Natural killer cell (primary cell): ENCODE measurements around the gene RHAG. TPM values are rescaled to one million over a fixed set of nuclear protein-coding genes. Genes with fewer than 3 reads are reported as not detected.

Experiments
- ATAC-seq, 3 donors: fragments of 150-1000 bp in 2 of 3; fragments of 200-7000 bp in 1 of 3; cut with Tn5 transposase; 1 replicate in 1 of 3; 2 replicates in 2 of 3; pipeline ENCODE4 v1.10.0; 2021; ENCODE audit warnings: mild to moderate bottlenecking in 2 of 3, moderate library complexity in 2 of 3
- DNase-seq, 2 donors: peaks; one replicate each; pipeline versions ENCODE4 v3.0.0 to v3.0.0-alpha.2; 2013 to 2021; ENCODE audit warnings: mixed read lengths in 1 of 2
- H3K27ac ChIP-seq: one replicate; pipeline ENCODE4 v1.5.1; 2013; ENCODE audit warnings: mild to moderate bottlenecking, low read length
- H3K27me3 ChIP-seq: one replicate; pipeline ENCODE4 v1.6.1; 2013; ENCODE audit warnings: low read length; ENCODE audit not compliant: control insufficient read depth, insufficient read depth
- H3K36me3 ChIP-seq: one replicate; pipeline ENCODE4 v1.6.1; 2013; ENCODE audit warnings: low read length; ENCODE audit not compliant: control insufficient read depth, insufficient read depth
- H3K4me1 ChIP-seq: one replicate; pipeline ENCODE4 v1.6.1; 2013; ENCODE audit warnings: low read length; ENCODE audit not compliant: control insufficient read depth, insufficient read depth
- H3K4me3 ChIP-seq: one replicate; pipeline ENCODE4 v1.5.1; 2013; ENCODE audit warnings: low read length
- H3K9me3 ChIP-seq: one replicate; pipeline ENCODE4 v1.6.1; 2013; ENCODE audit warnings: low read length; ENCODE audit not compliant: control insufficient read depth, insufficient read depth
- H3K27ac Mint-ChIP-seq, 2 donors: one replicate each; pipeline ENCODE4 v1.8.0; 2022; ENCODE audit warnings: mild to moderate bottlenecking in 2 of 2, mixed read lengths in 2 of 2, moderate library complexity in 1 of 2
- H3K27me3 Mint-ChIP-seq, 2 donors: one replicate each; pipeline ENCODE4 v1.8.0; 2022; ENCODE audit warnings: low read depth in 2 of 2, mixed read lengths in 2 of 2
- H3K36me3 Mint-ChIP-seq: one replicate; pipeline ENCODE4 v1.8.0; 2022; ENCODE audit warnings: mixed read lengths
- H3K4me1 Mint-ChIP-seq, 2 donors: one replicate each; pipeline ENCODE4 v1.8.0; 2022; ENCODE audit warnings: mixed read lengths in 2 of 2
- H3K4me3 Mint-ChIP-seq: one replicate; pipeline ENCODE4 v1.8.0; 2022; ENCODE audit warnings: mild to moderate bottlenecking, moderate library complexity, mixed read lengths
- H3K9me3 Mint-ChIP-seq, 2 donors: one replicate each; pipeline ENCODE4 v1.8.0; 2022; ENCODE audit warnings: mixed read lengths in 2 of 2
- CTCF ChIP-seq: fragments of 200-600 bp; IDR thresholded peaks from one replicate; pipeline ENCODE4 v1.8.0; 2022; ENCODE audit warnings: antibody characterized with exemption
- WGBS: methylation state at CpG from one replicate; pipeline ENCODE4 v1.1.7; 2013; ENCODE audit warnings: missing lambda C conversion rate; ENCODE audit not compliant: insufficient coverage; 5-methylcytosine and 5-hydroxymethylcytosine counted together
- intact Hi-C: fragments of 100-400 bp; cut with micrococcal nuclease; formaldehyde crosslinking; loops from one replicate; pipeline ENCODE4 v1.14.2; 2022
- total RNA-seq, 4 donors: library from RNA; stranded (reverse); fragments of 120-200 nt in 1 of 4; gene quantifications; one replicate each; pipeline versions ENCODE4 v1.2.3 to v1.2.4, GENCODE V29; 2013 to 2022

The RHAG gene
- total RNA-seq: not detected
- total RNA-seq (2013): not detected

- peaks cover 4 to 8% of the 10 kb centered on the region in 2 donors for H3K9me3 Mint-ChIP-seq
- 83% methylated on average over 3 of the region's 3 CpGs for WGBS
- H3K9me3 ChIP-seq: no peaks in the 10 kb centered on the region
- no peak within 1 kb of the TSS for H3K27ac Mint-ChIP-seq
- no peaks in the 10 kb centered on the region for H3K4me1 ChIP-seq
- H3K27me3 ChIP-seq: no peaks in the 10 kb centered on the region
- DNase-seq (no peak), ATAC-seq (no peak)
- H3K4me1 Mint-ChIP-seq: no peaks in the 10 kb centered on the region
- H3K4me3 Mint-ChIP-seq: no peak within 1 kb of the TSS
- no peaks in the 10 kb centered on the region for H3K27me3 Mint-ChIP-seq
- intact Hi-C loops: no loop called here
- no peak within 1 kb of the TSS for H3K4me3 ChIP-seq
- H3K27ac ChIP-seq: no peak within 1 kb of the TSS
- H3K36me3 ChIP-seq: no peaks in the 10 kb centered on the region
- H3K36me3 Mint-ChIP-seq: no peaks in the 10 kb centered on the region
- TF ChIP-seq CTCF: no peak
Measured at GRCh38 chr6:49636713-49637349, at the start of gene RHAG. TSS of gene RHAG (minus strand) at chr6:49636839. CDS start at chr6:49636812, 27 bp downstream.

- no peaks in the 10 kb centered on the region for H3K27me3 ChIP-seq
- DNase-seq (no peak), ATAC-seq (no peak)
- no peak overlapping the region for H3K4me3 ChIP-seq
- no peaks in the 10 kb centered on the region for H3K9me3 ChIP-seq
- H3K27ac ChIP-seq: no peak overlapping the region
- no peaks in the 10 kb centered on the region for H3K27me3 Mint-ChIP-seq
- H3K4me1 ChIP-seq: no peaks in the 10 kb centered on the region
- H3K4me1 Mint-ChIP-seq: no peaks in the 10 kb centered on the region
- intact Hi-C loops: no loop called here
- peaks cover 9% of the 10 kb centered on the region for H3K36me3 Mint-ChIP-seq
- no peak overlapping the region for H3K4me3 Mint-ChIP-seq
- H3K9me3 Mint-ChIP-seq: peaks cover 17 to 19% of the 10 kb centered on the region in 2 donors
- H3K27ac Mint-ChIP-seq: no peak overlapping the region
- 79% methylated on average over 2 of the region's 4 CpGs for WGBS
- H3K36me3 ChIP-seq: no peaks in the 10 kb centered on the region
- TF ChIP-seq CTCF: no peak
Measured at GRCh38 chr6:49676671-49677281, 40.1 kb upstream of the RHAG start.

- Mint-ChIP-seq H3K9me3 (peaks cover 19 to 24% of the 10 kb centered on the region in 2 donors), H3K36me3 (peaks cover 8% of the 10 kb centered on the region), H3K27ac (no peak overlapping the region), H3K27me3 (no peaks in the 10 kb centered on the region), H3K4me3 (no peak overlapping the region), H3K4me1 (no peaks in the 10 kb centered on the region)
- Histone ChIP-seq H3K27ac (no peak overlapping the region), H3K4me1 (no peaks in the 10 kb centered on the region), H3K9me3 (no peaks in the 10 kb centered on the region), H3K27me3 (no peaks in the 10 kb centered on the region), H3K4me3 (no peak overlapping the region), H3K36me3 (no peaks in the 10 kb centered on the region)
- ATAC-seq (no peak), DNase-seq (no peak)
- intact Hi-C loops: no loop called here
- TF ChIP-seq CTCF: no peak
- 90% methylated on average over 1 of the region's 1 CpG for WGBS
Measured at GRCh38 chr6:49675816-49676215, 39.2 kb upstream of the RHAG start.

GRCh38 chr6:49668083-49668511 lies 31.5 kb upstream of the RHAG start:
- intact Hi-C loops: no loop called here
- H3K36me3 ChIP-seq: no peaks in the 10 kb centered on the region
- Mint-ChIP-seq H3K4me1 (no peaks in the 10 kb centered on the region), H3K4me3 (no peak overlapping the region), H3K9me3 (peaks cover 12 to 14% of the 10 kb centered on the region in 2 donors), H3K36me3 (no peaks in the 10 kb centered on the region), H3K27me3 (no peaks in the 10 kb centered on the region), H3K27ac (no peak overlapping the region)
- DNase-seq: no peak
- no peak overlapping the region for H3K4me3 ChIP-seq
- no peaks in the 10 kb centered on the region for H3K27me3 ChIP-seq
- H3K27ac ChIP-seq: no peak overlapping the region
- no peak for ATAC-seq
- no peaks in the 10 kb centered on the region for H3K4me1 ChIP-seq
- no peak for TF ChIP-seq CTCF
- no peaks in the 10 kb centered on the region for H3K9me3 ChIP-seq
